HG03457 (cell line): ENCODE data around the gene ROPN1B.
"Not testable (repeated sequence)": the region's sequence is repeated elsewhere in the genome, so short reads cannot be mapped to it uniquely, and the experiment has no call there.

ENCODE experiments used
- ATAC-seq: cut with Tn5 transposase; IDR thresholded peaks from one replicate; pipeline ENCODE4 v1.9.1; 2021; ENCODE audit warnings: moderate number of reproducible peaks; ENCODE audit not compliant: unreplicated experiment

The ROPN1B gene

DNA sequence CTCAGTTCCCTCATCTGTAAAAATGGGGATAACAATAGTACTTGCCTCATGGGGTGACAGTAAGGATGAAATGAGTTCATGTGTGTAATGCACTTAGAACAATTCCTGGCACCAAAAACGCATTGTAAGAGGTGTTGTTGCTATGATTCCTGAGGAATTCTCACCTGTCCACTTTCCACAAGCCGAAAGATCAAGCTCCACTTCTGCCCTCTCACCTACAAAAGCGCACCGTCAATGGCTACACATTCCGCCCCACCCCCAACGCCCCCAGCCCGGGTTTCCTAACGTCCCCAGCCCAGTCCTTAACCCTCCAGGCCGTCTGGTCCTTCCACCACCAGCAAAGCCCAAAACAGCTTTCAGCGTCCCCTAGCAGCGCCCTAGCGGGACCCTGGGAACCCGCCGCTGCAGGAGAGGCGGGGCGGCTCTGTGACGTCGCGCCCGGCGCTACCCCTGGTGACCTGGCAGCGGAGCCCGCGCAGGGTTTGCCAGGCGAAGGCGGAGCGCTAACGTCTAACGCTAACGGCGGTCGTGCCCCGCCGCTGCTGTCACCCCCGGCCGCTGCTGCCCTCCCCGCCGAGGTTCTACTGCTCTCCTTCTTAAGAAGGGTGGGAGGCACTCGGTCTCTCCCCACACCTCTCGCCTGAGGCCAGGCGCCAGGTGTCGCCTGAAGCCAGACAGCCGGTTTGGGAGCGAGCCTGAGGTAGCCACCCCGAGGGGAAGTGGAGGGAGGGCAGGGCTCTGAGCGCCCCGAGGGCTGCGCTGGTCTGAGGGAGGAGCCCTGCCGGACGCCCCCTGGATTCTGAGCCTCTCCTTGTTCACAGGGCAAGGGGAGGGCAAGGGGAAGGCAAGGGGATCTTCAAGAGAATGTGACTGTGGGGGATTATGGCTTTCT, at the start of gene ROPN1B:
Gene ROPN1B, plus strand, starts transcription at position 478 of the 892 bp plus-strand sequence. CDS start 2,877 bp downstream, outside the sequence.
- ATAC-seq: not testable (repeated sequence)

DNA sequence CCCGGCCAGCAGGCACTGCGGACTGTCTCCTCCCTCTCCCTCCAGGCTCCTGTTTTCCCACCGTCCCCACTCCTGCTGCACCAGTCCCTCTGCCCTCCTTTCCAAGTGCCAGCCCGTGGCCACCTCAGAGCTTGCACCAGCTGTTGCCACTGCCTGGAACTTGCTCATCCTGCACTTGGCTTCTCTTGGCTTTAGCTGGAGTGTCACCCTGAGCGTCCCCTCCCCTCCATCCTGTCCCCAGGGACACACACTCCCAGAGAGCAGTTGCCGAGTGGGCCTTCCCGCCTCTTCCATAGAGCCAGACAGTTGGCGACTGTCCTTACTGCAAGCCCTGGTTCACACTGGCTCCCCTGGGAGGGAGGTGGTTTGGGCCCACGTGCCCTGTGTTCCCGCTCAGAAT, 48.8 kb upstream of the ROPN1B start:
- not testable (repeated sequence) for ATAC-seq

DNA sequence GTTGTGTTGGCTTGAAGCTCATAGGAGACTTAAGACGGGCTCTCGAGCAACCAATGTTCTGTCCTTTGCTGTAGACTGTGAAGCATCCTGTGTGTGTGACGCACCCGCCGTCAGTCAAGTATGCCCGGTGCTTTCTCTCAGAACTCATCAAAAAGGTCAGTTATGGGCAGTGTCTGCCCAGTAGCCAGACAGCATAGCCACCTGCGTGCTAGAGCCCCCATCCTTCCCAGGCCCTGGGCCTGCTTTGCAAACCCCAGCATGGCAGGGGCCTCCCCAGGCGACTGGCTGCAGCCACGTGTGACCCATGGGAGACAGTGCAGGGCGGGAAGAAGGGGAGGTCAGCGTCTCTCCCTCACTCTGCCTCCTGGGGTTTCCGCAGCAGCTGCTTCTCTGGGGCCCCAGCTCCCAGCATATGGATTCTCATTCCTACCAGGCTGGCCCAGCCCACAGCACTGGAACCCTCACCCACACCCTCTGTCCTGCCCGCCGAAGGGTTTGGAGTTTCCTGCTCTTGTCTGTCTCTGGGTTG, 48.2 kb upstream of the ROPN1B start:
- ATAC-seq: not testable (repeated sequence)

DNA sequence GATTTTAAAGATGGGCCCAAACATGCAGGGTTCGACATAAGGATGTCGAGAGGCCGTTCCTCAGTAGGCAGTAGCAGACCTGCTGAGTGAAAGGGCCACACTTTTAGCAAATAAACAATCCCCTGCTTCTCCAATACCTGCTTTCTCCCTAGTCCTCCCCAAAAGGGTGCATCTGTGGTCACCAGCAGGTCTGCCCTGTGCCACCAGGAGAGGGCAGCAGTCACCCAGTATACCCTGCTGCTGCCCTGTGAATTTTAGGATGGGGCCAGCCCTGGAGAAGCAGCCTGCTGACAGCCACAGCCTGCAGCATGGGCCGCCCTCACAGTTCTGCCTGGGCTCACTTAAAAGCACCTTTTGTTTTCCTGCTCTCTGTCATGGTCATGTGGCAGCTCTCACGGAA, 47.3 kb upstream of the ROPN1B start:
- ATAC-seq: not testable (repeated sequence)

DNA sequence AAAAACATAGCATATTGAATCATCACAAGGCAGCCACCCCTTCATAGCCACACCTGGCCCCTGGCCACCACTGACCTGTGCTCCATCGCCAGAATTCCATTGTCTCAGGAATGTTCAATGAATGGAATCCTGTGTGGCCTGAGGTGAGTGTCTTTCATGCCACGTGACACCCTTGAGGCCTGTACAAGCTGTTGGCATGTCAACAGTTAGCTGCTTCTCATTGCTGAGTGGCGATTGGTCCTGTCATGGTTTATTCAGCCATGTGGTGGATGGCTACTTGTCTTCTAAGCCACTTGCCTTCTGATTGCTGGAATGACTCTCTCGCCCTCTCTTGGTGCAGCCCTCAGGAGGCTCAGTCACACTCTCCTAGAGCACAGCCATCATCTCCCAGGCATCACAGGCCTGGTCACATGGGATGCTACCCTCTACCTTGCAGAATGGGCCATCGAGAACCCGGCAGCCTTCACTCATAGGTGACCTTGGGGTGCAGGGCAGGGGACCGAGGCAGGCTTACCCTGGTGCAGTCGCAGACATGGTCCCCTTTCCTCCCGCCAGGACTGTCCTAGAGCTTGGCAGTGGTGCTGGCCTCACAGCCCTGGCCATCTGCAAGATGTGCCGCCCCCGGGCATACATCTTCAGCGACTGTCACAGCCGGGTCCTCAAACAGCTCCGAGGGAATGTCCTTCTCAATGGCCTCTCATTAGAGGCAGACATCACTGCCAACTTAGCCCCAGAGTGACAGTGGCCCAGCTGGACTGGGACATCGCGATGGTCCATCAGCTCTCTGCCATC, 45.5 kb upstream of the ROPN1B start:
- not testable (repeated sequence) for ATAC-seq

DNA sequence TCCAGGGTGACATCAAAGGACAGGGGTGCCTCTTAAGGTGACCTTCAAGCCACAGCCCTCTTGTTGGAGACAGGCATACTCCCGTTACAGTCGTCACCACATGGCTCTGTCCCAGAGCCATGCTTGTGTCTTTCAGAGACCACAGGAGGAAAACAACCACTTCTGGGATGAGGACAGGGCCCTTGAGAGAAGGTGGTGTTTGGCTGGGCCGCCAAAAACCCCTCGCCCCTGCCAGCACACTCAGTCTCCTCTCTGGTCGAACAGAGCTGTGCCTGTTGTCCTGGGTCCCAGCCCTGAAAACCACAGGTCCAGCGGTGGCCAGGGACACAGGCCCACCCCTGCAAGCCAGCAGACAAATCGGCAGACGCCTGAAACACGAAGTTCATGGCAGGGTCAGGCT, 44.7 kb upstream of the ROPN1B start:
- not testable (repeated sequence) for ATAC-seq

DNA sequence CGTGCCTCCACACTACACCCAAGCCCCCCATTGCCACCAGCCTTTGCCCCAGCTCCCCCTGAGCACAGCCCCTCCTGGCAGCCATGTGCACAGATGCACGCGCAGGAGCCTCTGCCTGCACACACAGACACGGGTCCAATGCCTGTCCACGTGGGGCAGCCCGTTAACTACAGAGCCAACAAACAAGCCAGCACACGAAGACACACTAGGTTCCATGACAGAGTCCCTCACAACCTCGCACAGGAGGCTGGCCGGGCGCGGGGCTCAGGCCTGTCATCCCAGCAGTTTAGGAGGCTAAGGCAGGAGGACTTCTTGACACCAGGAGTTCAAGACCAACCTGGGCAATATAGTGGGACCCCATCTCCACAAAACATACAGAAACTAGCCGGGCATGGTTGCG, 43.3 kb upstream of the ROPN1B start:
- not testable (repeated sequence) for ATAC-seq

DNA sequence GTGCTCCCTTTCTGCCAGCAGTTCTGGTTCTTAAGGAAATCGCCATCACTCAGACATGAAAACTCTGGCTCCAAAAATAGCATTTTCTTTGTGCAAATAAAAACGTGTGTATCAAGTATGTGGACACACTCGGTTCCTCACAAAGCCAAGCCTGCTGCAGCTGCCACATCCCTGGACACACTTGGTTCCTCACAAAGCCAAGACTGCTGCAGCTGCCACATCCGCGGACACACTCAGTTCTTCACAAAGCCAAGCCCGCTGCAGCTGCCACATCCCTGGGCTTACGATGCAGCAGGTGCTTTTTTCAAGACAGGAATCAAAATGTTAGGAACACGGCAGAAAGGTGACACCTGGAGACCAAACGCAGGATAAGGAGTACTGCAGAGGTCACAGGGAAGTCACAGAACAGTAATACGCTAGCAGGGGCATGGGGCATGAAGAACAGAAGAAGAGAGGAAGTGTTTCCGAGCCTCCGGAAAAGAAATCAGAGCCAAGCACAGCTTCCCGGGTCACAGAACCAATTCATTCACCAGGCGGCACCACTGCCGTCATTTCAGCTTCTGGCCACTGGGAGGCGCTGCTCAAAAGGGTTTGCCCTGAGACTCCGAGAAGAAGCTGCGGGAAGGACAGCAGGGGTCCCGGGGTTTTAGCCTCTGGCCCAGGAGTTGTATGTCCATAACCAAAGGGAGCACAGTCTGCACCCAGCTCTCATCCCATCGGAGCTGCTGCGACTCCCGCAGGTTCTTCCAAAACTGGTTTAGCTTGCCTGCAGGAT, 40.0 kb upstream of the ROPN1B start:
- ATAC-seq: not testable (repeated sequence)

DNA sequence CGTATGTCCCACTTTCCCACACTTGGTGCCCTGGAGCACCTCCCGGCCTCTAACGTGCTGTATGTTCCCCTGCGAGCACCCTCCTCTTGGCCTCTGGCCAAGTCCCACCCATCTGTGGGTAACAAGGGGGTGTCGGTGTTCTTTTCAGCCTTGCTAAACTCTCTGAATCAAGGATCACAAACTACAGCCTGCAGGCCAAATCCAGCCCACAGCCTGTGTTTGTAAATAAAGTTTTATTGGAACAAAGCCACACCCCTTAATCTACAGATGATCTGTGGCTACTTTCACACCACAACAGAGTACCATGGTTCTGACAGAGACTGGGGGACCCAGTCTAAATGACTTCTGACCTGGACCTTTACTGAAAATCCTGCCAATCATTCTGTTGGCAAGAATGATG, 39.2 kb upstream of the ROPN1B start:
- not testable (repeated sequence) for ATAC-seq

DNA sequence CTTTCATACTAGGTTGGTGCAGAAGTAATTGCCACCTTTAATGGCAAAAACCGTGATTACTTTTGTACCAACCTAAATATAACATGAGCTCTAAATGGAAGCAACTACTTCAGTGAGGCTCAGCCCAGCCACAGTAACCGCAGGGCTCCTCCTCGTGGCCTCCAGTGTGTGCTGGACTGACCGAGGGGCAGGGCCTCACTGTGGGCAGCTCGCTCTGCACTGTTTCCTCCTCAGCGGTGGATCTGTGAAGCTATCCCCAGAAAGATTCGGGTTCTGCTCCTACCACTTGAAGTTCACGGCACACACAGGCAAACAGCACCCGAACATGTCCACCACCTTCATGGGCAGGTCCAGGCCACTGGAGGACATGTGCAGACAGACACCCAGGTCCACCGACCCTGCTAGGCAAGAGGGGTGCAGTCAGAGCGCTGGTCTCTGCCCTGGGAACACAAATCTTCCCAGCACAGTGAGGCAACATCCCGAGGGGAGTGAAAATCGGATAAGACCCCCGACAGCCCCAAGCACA, 37.6 kb upstream of the ROPN1B start:
- not testable (repeated sequence) for ATAC-seq

DNA sequence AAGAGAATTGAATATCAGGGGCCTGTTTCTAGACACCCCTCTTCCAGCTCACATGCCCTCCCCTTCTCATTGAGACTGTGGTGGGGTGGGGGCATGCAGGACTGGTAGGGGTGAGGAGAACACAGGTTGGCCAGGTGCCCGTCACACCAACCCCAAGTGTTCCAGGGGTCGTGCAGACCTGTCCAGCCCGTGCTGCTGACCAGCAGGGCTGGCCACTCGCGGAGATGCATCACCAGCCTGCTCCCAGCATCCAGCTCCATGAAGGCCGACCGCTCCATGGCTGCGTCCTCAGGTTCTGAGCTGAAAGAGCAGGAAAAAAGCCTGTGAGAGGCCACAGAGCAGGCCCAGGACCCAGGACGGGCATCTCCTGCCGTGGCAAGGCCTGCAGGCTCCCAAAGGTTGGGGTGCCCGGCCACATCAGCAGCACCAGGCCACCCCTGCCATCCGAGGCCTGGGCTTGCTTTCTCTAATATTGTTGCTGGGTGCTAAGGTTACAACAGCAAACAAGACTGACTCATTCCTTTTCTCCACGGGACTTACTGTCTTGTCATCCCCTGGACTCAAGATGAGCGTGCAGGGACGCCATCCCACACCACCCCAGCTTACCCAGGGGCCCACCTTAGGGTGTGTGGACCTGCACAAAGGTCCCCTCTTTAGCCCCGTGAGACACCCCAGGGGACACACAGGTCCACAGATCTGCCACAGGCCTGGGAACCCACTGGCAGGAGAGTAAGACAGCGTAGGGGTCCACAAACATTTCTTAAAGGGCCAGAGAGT, 35.4 kb upstream of the ROPN1B start:
- ATAC-seq: not testable (repeated sequence)

DNA sequence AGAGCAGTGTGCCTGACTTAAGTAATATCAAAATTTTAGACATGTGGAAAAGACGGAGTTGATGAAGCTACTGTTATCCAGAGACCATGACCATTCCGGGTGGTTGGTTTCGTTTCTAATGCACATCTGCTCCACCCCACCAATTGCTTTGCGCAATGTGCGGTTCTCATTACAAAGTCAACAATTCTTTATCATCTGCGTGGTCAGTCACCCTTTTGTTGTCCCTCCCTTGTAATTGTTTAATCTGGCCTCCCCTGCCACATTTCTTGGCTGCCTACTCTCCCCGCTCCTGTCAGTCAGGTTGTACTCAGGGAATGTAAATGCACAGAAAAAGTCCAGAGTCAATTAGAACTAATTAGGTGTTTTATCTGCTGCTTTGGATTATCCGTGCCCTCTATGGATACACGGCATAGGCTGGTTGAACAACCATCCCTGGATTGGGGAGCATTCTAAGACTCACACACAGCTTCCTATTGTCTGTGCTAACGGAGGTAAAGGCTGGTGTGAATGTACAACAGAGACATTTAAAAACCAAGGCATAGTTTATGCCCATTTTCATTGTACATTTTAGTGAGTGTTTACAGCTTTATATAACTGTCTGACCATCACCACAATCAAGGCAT, 33.6 kb upstream of the ROPN1B start:
- not testable (repeated sequence) for ATAC-seq

DNA sequence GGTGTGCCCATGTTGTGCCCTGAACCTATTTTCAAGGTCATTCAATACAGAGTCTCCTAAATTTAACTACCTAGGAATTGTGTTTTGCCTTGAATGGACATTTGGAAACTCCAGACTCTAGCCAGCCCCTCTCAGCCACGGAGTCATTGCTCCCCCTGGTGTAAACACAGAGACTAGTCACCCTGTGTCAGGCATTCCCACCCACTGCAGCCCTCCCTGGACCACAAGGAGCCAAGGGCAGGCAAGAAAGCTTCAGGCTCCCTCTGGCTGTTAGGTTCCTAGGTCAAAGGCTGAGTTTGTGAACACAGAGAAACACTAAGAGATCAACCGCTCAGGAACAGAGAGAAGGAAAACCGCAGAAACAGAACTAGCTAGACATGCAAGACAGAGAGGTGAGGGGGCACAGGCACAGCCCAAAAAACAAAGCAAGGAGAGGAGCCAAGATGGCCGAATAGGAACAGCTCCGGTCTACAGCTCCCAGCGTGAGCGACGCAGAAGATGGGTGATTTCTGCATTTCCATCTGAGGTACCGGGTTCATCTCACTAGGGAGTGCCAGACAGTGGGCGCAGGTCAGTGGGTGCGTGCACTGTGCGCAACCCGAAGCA, 32.7 kb upstream of the ROPN1B start:
- not testable (repeated sequence) for ATAC-seq

DNA sequence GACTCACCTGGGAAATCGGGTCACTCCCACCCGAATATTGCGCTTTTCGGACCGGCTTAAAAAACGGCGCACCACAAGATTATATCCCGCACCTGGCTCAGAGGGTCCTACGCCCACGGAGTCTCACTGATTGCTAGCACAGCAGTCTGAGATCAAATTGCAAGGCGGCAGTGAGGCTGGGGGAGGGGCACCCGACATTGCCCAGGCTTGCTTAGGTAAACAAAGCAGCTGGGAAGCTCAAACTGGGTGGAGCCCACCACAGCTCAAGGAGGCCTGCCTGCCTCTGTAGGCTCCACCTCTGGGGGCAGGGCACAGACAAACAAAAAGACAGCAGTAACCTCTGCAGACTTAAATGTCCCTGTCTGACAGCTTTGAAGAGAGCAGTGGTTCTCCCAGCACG, 32.1 kb upstream of the ROPN1B start:
- ATAC-seq: not testable (repeated sequence)

DNA sequence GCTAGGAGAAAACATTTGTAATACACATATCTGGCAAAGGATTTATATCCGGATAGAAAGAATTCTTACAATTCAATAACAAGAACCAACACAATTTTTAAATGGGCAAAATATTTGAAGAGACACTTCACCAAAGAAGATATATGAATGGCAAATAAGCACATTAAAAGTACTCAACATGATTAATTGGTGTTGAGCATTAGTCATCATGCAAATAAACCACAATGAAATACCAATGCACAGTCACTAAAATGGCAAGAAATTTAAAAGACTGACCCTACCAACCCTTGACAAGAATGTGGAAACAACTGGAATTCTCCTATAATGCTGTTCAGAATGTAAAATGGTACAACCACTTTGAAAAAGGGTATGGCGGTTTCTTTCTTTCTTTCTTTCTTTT, 21.2 kb upstream of the ROPN1B start:
- not testable (repeated sequence) for ATAC-seq

DNA sequence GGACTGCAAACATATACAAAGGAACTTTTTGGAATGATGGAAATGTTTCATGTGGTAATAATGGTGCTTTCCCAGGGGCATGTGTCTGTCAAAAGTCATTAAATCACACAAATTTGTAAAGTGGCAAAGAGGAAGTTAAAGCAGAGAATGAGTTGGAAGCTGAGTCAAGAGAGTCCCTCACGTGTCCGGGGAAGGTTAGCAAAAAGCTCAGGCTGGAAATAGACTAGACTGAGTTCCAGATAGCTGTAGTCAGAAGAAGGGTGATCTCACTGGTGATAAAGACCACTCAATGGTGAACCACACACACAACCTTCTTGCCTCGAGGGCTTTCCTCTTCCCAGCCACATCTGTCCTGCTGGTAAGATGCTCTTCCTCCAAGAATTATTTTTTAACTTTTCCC, 20.1 kb upstream of the ROPN1B start:
- ATAC-seq: not testable (repeated sequence)

DNA sequence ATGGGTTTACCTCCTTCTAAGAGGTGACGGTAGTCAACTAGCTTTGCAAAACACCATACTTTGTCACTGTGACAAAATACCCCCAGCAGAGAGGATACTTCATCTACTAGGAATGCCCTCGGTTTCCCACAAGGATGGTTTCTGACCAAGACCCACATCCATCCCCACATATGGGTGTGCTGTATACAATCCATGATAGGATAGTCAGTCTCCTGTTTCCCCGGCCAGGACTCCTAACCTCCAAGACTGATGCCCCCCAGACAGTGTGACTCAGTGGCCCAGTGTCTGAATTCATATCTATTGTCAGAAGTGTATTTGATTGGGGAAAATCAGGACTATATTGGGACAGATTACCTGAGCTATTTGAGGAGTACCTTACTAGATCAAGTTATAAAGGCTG, 17.8 kb upstream of the ROPN1B start:
- not testable (repeated sequence) for ATAC-seq

DNA sequence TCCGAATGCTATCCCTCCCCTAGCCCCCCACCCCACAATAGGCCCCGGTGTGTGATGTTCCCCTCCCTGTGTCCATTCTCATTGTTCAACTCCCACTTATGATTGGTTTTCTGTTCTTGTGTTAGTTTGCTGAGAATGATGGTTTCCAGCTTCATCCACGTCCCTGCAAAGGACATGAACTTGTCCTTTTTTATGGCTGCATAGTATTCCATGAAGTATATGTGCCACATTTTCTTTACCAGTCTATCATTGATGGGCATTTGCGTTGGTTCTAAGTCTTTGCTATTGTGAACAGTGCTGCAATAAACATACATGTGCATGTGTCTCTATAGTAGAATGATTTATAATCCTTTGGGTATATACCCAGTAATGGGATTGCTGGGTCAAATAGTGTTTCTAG, 12.0 kb upstream of the ROPN1B start:
- ATAC-seq: not testable (repeated sequence)
